ENCODE measurements around the gene DOCK4. TPM values are rescaled to one million over a fixed set of nuclear protein-coding genes. Genes with fewer than 3 reads are reported as not detected.

Gene DOCK4
- total and polyA plus RNA-seq, 9 donors, result 8.2 to 14.0 (median 10.0) TPM

DNA sequence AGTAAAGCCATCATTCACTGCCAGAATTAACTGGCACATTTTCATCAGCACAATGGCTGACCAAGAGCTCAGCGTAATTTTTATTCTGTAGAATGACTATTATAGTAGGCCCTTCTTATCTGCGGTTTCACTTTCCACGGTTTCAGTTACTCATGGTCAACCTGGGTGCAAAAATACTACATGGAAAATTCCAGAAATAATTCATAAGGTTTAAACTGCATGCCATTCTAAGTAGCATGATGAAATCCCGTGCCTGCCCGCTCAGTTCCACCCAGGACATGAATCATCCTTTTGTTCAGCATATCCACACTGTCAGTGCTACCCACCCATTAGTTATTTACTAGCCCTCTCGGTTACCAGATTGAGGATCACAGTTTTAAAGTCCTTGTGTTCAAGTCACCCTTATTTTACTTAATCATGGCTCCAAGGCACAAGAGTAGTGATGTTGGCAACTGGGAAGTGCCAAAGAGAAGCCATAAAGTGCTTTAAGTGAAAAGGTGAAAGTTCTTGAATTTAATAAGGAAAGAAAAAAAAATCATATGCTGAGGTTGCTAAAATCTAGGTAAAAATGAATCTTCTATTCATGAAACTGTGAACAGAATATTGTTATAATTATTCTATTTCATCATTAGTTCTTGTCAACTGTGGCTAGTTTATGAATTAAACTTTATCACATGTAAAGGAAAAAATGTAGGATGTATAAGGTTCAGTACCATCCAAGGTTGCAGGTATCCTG, 204.9 kb downstream of the DOCK4 start:
- Histone ChIP-seq H3K36me3 (ENCODE audit: control insufficient read depth, insufficient read depth, low read length) (no peaks in the 10 kb centered on the region), H3K27me3 (ENCODE audit: control insufficient read depth, insufficient read depth, low read length) (no peaks in the 10 kb centered on the region), H3K4me3 (ENCODE audit: low read length) (no peak overlapping the region), H3K27ac (ENCODE audit: low read length) (no peak overlapping the region), H3K4me1 (ENCODE audit: control insufficient read depth, insufficient read depth, low read length) (no peaks in the 10 kb centered on the region), H3K9me3 (replicated peaks; ENCODE audit: control insufficient read depth, low read depth, low read length) (no peaks in the 10 kb centered on the region)
- no peak for DNase-seq
- 79% methylated on average over 2 of the region's 6 CpGs for WGBS (ENCODE audit: insufficient coverage)

DNA sequence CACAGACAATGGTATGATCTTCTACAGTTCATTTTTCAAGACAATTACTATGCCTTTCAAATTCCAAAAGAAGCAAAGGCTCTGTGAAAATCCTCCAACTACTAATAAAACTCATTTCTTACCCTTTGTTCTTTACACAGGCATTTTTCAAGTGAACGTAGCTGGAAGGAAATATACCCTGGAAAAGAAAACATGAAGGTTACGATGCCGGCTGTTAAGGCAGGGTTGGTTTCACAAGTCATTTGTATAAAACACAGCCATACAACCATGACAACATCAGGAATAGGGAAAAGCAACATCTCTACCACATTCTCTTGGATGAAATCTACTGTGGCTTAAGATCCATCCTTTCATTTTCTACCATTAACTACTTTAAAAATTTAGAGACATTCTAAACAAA, 207.9 kb downstream of the DOCK4 start:
- WGBS (ENCODE audit: insufficient coverage), result no CpG with 5 or more reads among the region's 3 CpGs
- Histone ChIP-seq H3K36me3 (ENCODE audit: control insufficient read depth, insufficient read depth, low read length) (no peaks in the 10 kb centered on the region), H3K4me1 (ENCODE audit: control insufficient read depth, insufficient read depth, low read length) (no peaks in the 10 kb centered on the region), H3K27me3 (ENCODE audit: control insufficient read depth, insufficient read depth, low read length) (no peaks in the 10 kb centered on the region), H3K27ac (ENCODE audit: low read length) (no peak overlapping the region), H3K9me3 (replicated peaks; ENCODE audit: control insufficient read depth, low read depth, low read length) (no peaks in the 10 kb centered on the region), H3K4me3 (ENCODE audit: low read length) (no peak overlapping the region)
- DNase-seq, result no peak

DNA sequence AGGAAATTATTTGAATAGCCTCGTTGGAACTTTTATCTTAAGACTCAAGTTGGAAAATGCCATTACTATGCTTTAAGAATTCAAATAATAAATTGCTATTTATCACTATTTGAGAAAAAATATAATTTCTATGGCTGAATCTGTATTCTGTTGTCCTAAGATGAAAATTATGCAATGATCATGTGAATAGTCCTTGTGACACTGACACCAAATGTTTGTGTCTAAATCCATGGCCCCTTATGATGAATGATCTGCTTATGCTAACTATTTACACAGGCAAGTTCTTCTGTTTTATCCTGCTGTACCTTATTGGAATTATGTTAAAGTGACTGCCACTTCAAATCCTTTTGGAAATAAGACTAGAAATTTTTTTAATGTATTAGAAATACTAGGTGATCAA, 208.7 kb downstream of the DOCK4 start:
- H3K4me3 ChIP-seq (ENCODE audit: low read length), result no peak overlapping the region

DNA sequence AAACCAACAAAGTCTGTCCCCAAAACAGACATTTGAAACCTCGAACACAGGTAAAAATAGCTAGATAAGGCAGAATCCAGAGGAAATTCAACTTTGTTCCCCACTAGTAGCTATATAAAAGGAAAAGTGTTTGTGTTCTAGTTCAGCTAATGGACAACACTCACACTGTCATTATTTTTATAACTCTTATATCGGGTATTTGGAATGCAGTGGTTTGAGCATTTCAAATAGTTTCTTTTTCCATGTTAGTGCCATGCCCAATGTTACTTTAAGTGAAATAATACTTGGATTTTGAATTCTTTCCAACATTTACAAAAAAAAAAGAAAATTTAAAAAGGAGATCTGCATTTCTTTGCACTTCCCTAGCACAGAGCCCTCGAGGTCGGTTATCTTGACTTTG, 213.6 kb downstream of the DOCK4 start:
- Histone ChIP-seq H3K4me1 (ENCODE audit: control insufficient read depth, insufficient read depth, low read length) (peaks cover 2% of the 10 kb centered on the region), H3K4me3 (ENCODE audit: low read length) (no peak overlapping the region), H3K36me3 (ENCODE audit: control insufficient read depth, insufficient read depth, low read length) (no peaks in the 10 kb centered on the region), H3K27me3 (ENCODE audit: control insufficient read depth, insufficient read depth, low read length) (no peaks in the 10 kb centered on the region), H3K27ac (ENCODE audit: low read length) (no peak overlapping the region), H3K9me3 (replicated peaks; ENCODE audit: control insufficient read depth, low read depth, low read length) (no peaks in the 10 kb centered on the region)
- no peak for DNase-seq
- WGBS (ENCODE audit: insufficient coverage), result no CpG with 5 or more reads among the region's 4 CpGs

More for the DNA sequence above, 208.7 kb downstream of the DOCK4 start:
- Histone ChIP-seq H3K27ac (ENCODE audit: low read length) (no peak overlapping the region), H3K36me3 (ENCODE audit: control insufficient read depth, insufficient read depth, low read length) (no peaks in the 10 kb centered on the region), H3K9me3 (replicated peaks; ENCODE audit: control insufficient read depth, low read depth, low read length) (no peaks in the 10 kb centered on the region), H3K27me3 (ENCODE audit: control insufficient read depth, insufficient read depth, low read length) (no peaks in the 10 kb centered on the region), H3K4me1 (ENCODE audit: control insufficient read depth, insufficient read depth, low read length) (no peaks in the 10 kb centered on the region)
- DNase-seq, result no peak
- WGBS (ENCODE audit: insufficient coverage), result no CpG with 5 or more reads among the region's 1 CpG

DNA sequence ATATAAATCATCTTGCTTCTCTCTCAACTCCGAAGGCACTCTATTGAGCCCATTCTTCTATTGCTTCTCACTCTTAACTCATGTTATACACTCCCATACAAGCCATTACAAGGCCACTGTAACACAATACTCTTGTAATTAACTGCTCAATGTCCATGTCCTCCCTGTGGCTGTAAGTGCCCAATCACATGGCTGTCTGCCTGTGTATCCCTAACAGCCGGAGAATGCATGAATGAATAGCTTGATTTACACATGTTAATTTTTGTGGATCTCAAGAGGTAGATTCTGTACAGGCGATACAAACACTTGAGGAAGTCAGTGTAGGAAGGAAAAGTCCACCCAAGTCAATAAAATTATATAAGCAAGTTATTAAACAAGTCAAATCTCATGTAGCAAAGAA, 215.6 kb downstream of the DOCK4 start:
- Histone ChIP-seq H3K27ac (ENCODE audit: low read length) (no peak overlapping the region), H3K4me3 (ENCODE audit: low read length) (no peak overlapping the region), H3K9me3 (replicated peaks; ENCODE audit: control insufficient read depth, low read depth, low read length) (no peaks in the 10 kb centered on the region), H3K27me3 (ENCODE audit: control insufficient read depth, insufficient read depth, low read length) (no peaks in the 10 kb centered on the region), H3K4me1 (ENCODE audit: control insufficient read depth, insufficient read depth, low read length) (peaks cover 2% of the 10 kb centered on the region), H3K36me3 (ENCODE audit: control insufficient read depth, insufficient read depth, low read length) (no peaks in the 10 kb centered on the region)
- DNase-seq, result no peak
- WGBS (ENCODE audit: insufficient coverage), result 60% methylated on average over 1 of the region's 3 CpGs

DNA sequence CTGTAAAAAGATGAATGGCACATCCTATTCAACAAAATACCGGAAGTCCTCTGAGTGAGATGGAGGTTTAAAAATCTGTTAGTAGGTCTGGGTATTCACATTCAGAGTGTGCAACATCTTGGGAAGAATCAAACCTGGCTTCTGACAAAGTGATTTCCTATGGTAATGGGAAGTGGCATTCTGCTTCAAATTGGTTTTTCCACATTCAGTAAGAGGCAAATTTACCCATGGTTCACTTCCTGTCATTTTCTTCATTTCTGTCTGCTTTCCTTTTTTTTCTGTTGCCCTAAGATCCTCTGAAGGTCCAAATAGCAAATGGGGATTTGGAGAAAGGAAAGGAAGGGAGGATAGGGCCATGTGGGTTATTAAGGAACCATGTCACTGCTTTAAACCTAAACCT, 218.3 kb downstream of the DOCK4 start:
- Histone ChIP-seq H3K27me3 (ENCODE audit: control insufficient read depth, insufficient read depth, low read length) (no peaks in the 10 kb centered on the region), H3K4me1 (ENCODE audit: control insufficient read depth, insufficient read depth, low read length) (peaks cover 2% of the 10 kb centered on the region), H3K36me3 (ENCODE audit: control insufficient read depth, insufficient read depth, low read length) (no peaks in the 10 kb centered on the region), H3K27ac (ENCODE audit: low read length) (no peak overlapping the region), H3K4me3 (ENCODE audit: low read length) (no peak overlapping the region), H3K9me3 (replicated peaks; ENCODE audit: control insufficient read depth, low read depth, low read length) (no peaks in the 10 kb centered on the region)
- no peak for DNase-seq
- no CpG with 5 or more reads among the region's 1 CpG for WGBS (ENCODE audit: insufficient coverage)

DNA sequence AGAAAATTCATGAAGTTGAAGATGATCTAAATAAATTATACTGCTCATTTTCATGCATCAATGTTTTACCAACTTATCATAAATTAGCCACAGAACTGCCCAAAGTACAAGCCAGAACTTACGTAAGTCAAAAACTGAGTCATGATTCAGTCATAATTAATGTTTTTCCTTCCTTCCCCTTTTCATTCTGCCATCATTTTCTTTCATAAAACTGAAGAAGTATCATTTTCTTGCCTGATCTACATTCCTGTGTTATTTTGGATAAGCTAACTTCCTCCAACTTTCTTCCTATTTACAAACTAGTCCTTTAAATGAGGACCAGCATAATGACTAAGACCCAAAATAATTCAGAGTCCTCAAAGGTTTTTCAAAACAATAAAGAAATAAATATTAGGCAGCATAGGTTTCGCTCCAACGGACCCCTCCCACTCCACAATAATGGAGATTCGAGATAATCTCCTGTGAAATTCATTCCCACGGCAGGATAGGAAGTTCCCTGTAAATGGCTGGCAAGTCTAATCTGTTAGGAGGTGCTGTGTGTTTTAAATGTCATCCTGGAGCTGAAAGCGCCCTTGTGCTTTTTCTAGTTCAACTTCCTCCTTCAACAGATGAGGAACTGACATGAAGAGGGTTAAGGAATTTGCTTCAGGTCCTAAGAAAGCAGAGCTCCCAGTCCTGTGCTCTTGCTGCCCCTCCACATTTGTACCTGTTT, 218.9 kb downstream of the DOCK4 start:
- Histone ChIP-seq H3K27ac (ENCODE audit: low read length) (no peak overlapping the region), H3K4me1 (ENCODE audit: control insufficient read depth, insufficient read depth, low read length) (peaks cover 2% of the 10 kb centered on the region), H3K4me3 (ENCODE audit: low read length) (no peak overlapping the region), H3K36me3 (ENCODE audit: control insufficient read depth, insufficient read depth, low read length) (no peaks in the 10 kb centered on the region), H3K27me3 (ENCODE audit: control insufficient read depth, insufficient read depth, low read length) (no peaks in the 10 kb centered on the region), H3K9me3 (replicated peaks; ENCODE audit: control insufficient read depth, low read depth, low read length) (no peaks in the 10 kb centered on the region)
- peak; percentile 46 for DNase-seq
- no CpG with 5 or more reads among the region's 6 CpGs for WGBS (ENCODE audit: insufficient coverage)

DNA sequence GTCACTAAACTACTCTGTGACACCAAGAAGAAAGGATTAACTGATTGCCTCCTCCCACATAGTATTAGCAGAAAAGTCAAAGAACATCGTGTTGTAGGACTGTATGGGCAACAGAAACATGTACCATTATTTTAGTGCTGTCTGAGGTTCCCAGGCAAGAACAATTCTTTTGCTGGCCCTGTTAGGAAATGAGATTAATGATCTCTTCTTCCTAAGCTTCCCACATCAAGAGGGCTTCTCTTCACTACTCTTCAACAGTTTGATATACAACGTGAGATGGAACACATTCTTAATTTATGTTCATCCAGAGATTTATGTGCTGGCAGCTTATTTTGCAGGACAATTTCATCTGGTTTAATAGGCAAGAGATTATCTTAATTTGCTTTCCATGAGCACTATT, 219.6 kb downstream of the DOCK4 start:
- Histone ChIP-seq H3K36me3 (ENCODE audit: control insufficient read depth, insufficient read depth, low read length) (no peaks in the 10 kb centered on the region), H3K27me3 (ENCODE audit: control insufficient read depth, insufficient read depth, low read length) (no peaks in the 10 kb centered on the region), H3K27ac (ENCODE audit: low read length) (no peak overlapping the region), H3K9me3 (replicated peaks; ENCODE audit: control insufficient read depth, low read depth, low read length) (no peaks in the 10 kb centered on the region), H3K4me3 (ENCODE audit: low read length) (no peak overlapping the region), H3K4me1 (ENCODE audit: control insufficient read depth, insufficient read depth, low read length) (peaks cover 2% of the 10 kb centered on the region)
- no peak for DNase-seq
- no CpG with 5 or more reads among the region's 2 CpGs for WGBS (ENCODE audit: insufficient coverage)

DNA sequence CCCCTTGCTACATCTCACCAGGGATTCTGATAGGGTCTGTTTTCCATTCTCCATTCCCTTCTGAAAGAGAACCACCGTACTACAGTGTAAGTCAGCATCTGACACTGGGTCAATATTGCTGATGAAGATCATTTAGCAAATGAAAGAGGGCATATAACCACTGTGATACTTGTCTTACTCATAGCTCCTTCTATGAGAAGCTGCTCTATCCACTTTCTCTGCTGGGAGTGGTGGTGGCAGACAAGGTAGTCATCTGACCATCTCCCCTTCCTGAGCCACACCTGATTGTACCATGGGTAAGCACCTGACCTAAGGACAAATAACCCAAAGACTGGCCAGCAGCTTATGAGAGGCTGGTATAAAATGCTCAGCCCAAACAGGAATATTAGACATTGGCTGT, 220.4 kb downstream of the DOCK4 start:
- no peak for DNase-seq
- no peaks in the 10 kb centered on the region for H3K9me3 ChIP-seq (replicated peaks; ENCODE audit: control insufficient read depth, low read depth, low read length)
- no peaks in the 10 kb centered on the region for H3K27me3 ChIP-seq (ENCODE audit: control insufficient read depth, insufficient read depth, low read length)
- no peak overlapping the region for H3K27ac ChIP-seq (ENCODE audit: low read length)
- H3K4me3 ChIP-seq (ENCODE audit: low read length), result no peak overlapping the region
- H3K36me3 ChIP-seq (ENCODE audit: control insufficient read depth, insufficient read depth, low read length), result no peaks in the 10 kb centered on the region
- no CpG with 5 or more reads among the region's 1 CpG for WGBS (ENCODE audit: insufficient coverage)
- peaks cover 2% of the 10 kb centered on the region for H3K4me1 ChIP-seq (ENCODE audit: control insufficient read depth, insufficient read depth, low read length)

DNA sequence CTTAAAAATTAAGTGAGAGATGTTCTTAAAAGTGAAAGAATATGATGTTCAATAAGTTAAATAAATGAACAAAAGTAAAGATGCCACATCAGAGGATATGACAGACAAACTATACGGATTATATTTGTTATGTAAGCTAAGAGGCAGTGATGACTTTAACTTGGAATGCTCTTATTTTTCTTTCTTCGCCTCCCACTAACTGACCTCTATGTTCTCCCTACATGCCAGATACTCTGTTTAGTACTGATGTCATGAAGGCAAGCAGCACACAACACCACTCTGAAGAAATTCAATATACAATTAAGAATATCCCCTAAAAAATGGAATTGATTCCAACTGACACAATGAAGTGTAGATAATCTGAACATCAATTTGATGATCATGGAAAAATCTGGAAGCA, 223.4 kb downstream of the DOCK4 start:
- peak; percentile 45 for DNase-seq
- no peaks in the 10 kb centered on the region for H3K27me3 ChIP-seq (ENCODE audit: control insufficient read depth, insufficient read depth, low read length)
- no CpG with 5 or more reads among the region's 2 CpGs for WGBS (ENCODE audit: insufficient coverage)
- no peaks in the 10 kb centered on the region for H3K4me1 ChIP-seq (ENCODE audit: control insufficient read depth, insufficient read depth, low read length)
- H3K27ac ChIP-seq (ENCODE audit: low read length), result no peak overlapping the region
- H3K9me3 ChIP-seq (replicated peaks; ENCODE audit: control insufficient read depth, low read depth, low read length), result no peaks in the 10 kb centered on the region
- H3K36me3 ChIP-seq (ENCODE audit: control insufficient read depth, insufficient read depth, low read length), result no peaks in the 10 kb centered on the region
- no peak overlapping the region for H3K4me3 ChIP-seq (ENCODE audit: low read length)
